Sciatic nerve (tissue), 2 donors: Measurements from ENCODE around the gene PRM3. TPM values are rescaled to one million over a fixed set of nuclear protein-coding genes. Genes with fewer than 3 reads are reported as not detected.
A peak's percentile ranks its signal among the peaks of the same experiment; 100 is the strongest.
"Not testable (repeated sequence)": the region's sequence is repeated elsewhere in the genome, so short reads cannot be mapped to it uniquely, and the experiment has no call there.

Experiments
- ATAC-seq: fragments of 200-7000 bp; cut with Tn5 transposase; one replicate; pipeline ENCODE4 v1.9.1; 2020; ENCODE audit warnings: mild to moderate bottlenecking, moderate library complexity
- DNase-seq: peaks from one replicate; pipeline ENCODE4 v3.0.0-alpha.2; 2020; ENCODE audit warnings: low spot score
- intact Hi-C: fragments of 100-400 bp; cut with DNase I; formaldehyde crosslinking; loops from one replicate; pipeline ENCODE4 v1.14.2; 2022
- total RNA-seq: library from RNA; stranded (reverse); fragmentation: NEBNext Ultra II Directional; extraction: Animal tissue kit (Norgen Biotek cat#: 25700); gene quantifications from one replicate; pipeline ENCODE4 v1.2.1, GENCODE V29; 2021
- donor health status: DM: no; HTN: no; CAD: no.
- donor health status: DM: no; HTN: no; CAD: no.

Gene PRM3
- total RNA-seq, 1 donor from 2014 or later = not detected

- DNase-seq, ATAC-seq, intact Hi-C loops: not testable (repeated sequence)
These were observed 16.3 kb upstream of the PRM3 start for GRCh38 chr16:11289696-11290095.

- no peak for DNase-seq
- intact Hi-C loops = no loop called here
- no peak for ATAC-seq
These were observed 15.8 kb upstream of the PRM3 start for GRCh38 chr16:11289202-11289601.

DNA sequence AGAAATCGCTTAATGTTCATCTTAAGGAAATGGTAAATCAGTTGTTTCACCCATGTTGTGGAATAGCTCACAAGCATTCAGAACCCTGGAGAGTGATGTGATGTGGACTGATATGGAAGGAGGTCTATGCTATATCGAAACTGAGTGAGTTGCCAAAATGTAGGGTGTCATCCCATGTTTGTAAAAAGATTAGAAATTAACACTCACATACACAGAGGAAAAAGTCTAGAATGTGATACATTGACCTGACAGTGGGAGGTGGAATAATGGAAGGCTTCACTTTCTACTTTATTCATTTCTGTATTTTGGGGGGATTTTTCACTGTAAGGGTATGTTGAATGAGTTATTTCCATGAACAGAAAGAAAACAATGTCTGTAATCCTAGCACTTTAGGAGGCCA lies 12.4 kb upstream of the PRM3 start:
- intact Hi-C loops = no loop called here
- DNase-seq = no peak
- no peak for ATAC-seq

DNA sequence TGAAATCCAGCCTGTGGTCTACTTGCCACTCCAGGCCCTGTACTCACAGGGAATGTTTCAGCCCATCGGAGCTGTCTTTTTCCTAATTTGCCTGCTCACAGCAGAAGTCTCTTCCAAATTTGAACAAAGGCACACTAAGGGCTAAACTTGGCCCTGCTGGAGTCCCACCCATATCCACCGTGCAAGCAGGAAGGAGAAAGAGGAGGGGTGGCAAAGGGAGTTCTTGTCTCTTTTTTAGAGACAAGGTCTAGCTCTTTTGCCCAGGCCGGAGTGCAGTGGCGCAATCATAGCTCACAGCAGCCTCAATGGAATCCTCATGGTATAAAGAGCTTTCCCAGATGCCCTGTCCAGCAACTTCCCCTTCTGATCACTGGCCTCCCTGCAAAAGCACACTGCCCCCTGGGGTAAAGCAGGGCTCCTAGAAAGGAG lies 10.4 kb upstream of the PRM3 start:
- ATAC-seq = no peak
- intact Hi-C loops = no loop called here
- no peak for DNase-seq

DNA sequence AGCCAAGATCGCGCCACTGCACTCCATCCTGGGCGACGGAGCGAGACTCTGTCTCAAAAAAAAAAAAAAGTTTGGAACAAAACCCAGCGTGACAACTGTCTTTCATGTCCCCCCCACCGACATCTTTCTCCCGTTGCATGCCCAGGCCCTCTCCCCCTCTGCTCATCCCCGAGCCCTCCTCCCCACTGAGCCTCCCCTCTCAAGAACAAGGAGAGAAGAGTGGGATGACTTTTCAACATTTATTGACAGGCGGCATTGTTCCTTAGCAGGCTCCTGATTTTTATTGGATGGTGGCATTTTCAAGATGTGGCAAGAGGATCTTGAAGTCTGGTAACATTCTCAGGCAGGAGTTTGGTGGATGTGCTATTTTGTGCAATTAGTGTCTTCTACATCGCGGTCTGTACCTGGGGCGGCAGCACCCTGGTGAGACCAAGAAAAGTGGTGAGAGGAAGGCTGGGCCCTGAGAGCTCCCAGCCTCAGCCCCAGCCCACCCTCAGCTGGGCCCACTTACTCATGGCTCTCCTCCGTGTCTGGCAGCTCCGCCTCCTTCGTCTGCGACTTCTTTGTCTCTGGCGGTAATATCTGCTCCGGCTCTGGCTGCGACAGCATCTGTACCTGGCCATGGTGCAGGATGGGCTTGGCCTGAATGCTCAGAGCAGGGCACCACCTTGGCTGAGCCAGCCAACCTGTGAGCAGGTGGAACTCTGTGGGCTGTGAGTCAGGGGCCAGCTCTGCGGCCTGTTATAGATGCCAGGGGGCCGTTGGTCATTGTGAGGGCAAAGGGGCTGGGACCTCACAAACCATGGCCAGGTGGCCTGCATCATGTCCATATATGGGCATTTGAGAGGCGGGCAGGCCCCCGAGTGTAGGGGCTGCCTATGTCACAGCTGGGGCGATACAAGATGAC lies 7.4 kb upstream of the PRM3 start, which contains the start of gene PRM1:
PRM1 (minus strand) TSS at position 715 of the 907 bp plus-strand sequence; CDS start at position 623, 92 bp downstream.
- DNase-seq (no peak), ATAC-seq (no peak)
- intact Hi-C loops = no loop called here

DNA sequence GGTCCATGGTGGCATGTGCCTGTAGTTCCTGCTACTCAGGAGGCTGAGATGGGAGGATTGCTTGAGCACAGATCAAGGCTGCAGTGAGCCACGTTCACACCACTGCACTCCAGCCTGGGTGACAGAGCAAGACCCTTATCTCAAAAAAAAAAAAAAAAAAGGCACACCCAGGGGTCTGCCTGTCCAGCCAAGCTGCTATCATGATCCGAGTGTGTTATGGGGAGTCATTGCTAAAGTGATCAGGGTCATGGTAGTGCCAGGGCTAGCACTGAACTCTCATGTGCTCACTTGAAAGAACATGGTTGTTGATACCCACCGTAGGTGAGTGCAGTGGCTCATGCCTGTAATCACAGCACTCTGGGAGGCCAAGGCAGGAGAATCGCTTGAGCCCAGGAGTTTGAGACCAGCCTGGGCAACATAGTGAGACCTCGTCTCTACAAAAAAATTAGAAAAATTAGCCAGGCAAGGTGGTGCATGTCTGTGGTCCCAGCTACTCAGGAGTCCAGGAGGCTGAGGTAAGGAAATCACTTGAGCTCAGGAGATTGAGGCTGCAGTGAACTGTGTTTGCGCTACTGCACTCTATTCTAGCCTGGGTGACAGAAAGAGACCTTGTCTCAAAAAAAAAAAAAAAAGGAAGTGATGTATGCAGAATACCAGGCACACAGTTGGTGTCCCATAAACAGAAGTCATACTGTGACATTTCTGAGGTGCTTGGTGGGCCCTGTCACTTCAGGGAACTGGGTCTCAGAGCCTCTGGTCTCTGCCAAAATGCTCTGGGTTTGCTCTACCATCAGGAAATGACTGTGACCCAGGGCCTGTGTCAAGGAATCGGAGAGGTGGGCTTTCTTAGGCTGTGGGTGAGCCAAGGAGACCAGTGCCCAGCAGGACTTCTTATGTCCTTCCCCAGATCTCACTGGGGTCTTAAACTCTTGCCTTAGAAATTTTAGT lies 5.5 kb upstream of the PRM3 start:
- no peak for DNase-seq

GRCh38 chr16:11277607-11278337 lies 4.3 kb upstream of the PRM3 start:
- DNase-seq (no peak), ATAC-seq (no peak)
- intact Hi-C loops = no loop called here

More for the DNA sequence above, 5.5 kb upstream of the PRM3 start:
- no peak for ATAC-seq
- intact Hi-C loops = no loop called here

DNA sequence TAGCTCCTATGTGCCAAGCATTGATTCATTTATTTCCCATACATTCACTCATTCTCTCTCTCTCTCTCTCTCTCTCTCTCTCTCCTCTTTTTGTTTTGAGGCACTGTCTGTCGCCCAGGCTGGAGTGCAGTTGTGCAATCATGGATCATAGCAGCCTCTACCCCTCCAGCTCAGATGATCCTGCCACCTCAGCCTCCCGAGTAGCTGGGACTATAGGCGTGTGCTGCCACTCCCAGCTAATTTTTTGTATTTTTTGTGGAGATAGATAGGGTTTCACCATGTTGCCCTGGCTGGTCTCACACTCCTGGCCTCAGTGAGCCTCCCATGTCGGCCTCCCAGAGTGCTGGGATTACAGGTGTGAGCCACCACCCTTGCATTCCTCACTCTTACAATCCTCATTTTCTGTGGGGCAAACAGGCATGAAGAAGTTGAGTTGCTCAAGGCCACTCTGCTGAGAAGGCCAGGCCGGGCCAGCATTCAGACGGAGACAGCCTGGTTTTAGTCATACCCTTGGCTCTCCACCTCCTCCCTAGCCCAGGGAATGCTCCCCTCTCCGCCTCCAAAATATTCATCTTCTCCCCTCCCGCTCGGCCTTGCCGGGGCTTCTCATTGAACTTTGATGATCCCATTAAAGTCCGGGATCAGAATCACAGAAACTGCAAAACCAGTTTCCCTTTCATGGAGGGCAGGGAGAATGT lies 3.6 kb upstream of the PRM3 start:
- intact Hi-C loops = no loop called here
- ATAC-seq (no peak), DNase-seq (no peak)

- DNase-seq (no peak), ATAC-seq (no peak)
- intact Hi-C loops = no loop called here
These were observed 2.9 kb upstream of the PRM3 start, which contains the start of gene PRM2 for GRCh38 chr16:11276143-11276895. PRM2 (minus strand) TSS chr16:11276480; CDS start chr16:11276370, 110 bp downstream.

GRCh38 chr16:11274964-11275363 lies 1.5 kb upstream of the PRM3 start:
- DNase-seq (no peak), ATAC-seq (no peak)
- intact Hi-C loops = no loop called here

DNA sequence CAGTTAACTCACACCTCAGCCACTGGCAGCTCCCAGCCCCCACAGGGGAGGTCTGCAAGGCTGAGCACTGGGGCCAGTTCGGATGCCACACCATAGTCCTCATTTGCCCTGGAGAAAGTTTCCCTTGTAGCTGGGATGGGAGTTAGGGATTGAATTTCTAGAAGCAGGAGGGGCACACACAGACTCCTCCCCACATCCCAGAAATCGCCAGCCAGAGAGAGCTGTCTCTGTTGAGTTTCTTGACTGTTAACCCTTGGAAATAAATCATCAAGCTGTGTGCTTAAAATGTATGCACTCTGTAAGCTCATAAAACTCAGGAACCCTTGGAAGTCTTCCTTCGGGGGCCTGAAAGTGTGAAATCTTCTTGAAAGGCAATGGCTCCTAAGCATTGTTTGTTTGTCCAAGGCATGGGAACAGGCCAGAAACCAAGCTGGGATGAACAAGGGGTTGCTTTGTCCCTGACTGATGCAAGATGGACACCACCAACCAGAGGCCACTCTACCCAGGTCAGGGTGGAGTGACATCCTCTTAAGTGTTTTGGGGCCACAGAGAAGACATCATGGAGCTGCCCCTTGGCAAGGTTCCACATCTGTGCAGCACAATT lies 394 bp upstream of the PRM3 start:
- DNase-seq = no peak
- intact Hi-C loops = no loop called here
- ATAC-seq = peak; percentile 48

GRCh38 chr16:11272484-11272883 lies 945 bp downstream of the PRM3 start:
- intact Hi-C loops = no loop called here
- ATAC-seq (peak; percentile 19), DNase-seq (no peak)

DNA sequence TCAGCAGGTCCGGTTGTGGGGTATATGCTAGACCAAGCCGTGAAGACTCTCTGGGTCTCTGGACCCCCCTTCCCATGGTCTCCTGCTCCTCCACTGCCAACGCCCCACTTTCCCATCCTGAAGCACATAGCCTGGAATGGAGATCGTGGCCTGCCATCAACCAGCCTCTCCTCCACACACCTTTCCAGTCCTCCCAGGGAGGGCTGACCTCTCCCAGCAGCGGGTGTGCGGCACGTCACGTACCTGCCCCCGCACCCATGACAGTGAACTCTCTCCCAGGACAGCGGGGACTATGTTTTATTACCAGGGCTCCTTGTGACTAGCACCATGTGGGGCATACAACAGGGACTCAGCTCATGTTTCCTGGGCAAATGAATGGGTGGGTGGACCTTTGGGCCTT lies 1.8 kb downstream of the PRM3 start:
- intact Hi-C loops = no loop called here
- no peak for DNase-seq
- ATAC-seq = no peak

DNA sequence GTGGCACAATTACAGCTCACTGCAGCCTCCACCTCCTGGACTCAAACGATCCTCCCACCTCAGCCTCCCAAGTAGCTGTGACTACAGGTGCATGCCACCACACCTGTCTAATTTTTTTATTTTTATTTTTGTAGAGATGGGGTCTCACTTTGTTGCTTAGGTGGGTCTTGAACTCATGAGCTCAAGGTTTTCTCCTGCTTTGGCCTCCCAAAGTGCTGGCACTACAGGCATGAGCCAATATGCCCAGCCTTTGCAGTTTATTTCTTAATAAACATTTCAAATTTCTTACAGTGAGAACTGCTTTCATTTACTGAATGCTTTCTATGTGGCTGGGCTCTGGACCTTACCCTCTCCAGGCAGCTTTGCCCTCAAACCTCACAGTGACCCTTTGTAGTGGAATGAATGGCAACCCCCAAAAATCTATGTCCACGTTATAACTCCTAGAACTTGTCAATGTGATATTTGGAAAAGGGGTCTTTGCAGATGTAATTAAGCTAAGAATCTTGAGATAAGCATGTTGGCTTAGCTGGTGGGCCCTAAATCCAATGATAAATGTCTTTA lies 2.7 kb downstream of the PRM3 start:
- DNase-seq = no peak
- intact Hi-C loops = no loop called here
- ATAC-seq = no peak

- ATAC-seq (no peak), DNase-seq (no peak)
- intact Hi-C loops = no loop called here
These were observed 4.5 kb downstream of the PRM3 start, which contains the start of gene TNP2 for GRCh38 chr16:11268921-11269375. TNP2 (minus strand) TSS chr16:11269325; CDS start chr16:11269262, 63 bp downstream.

DNA sequence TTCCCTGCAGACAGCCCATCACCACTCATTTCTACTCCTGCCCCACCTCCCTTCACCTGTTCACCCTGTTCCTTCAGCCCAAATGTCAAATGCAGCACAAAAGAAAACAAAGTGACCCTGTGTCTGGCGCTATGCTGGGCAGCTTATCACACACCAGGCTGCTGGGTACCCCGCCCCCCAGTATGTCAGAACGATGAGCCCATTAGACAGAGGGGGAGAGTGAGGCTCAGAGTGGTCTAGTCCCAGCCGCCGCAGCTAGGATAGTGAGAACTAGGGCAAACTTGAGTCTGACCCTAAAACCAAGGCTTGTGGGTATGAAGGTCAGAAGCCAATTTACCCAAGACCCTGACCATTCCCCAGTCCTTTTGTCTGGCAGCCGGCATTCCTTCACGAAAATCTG lies 8.3 kb downstream of the PRM3 start:
- DNase-seq = no peak
- ATAC-seq = no peak
- intact Hi-C loops = no loop called here
